Measurements from ENCODE around the gene AK5. TPM values are rescaled to one million over a fixed set of nuclear protein-coding genes. Genes with fewer than 3 reads are reported as not detected.

The AK5 gene
- total RNA-seq, 4 donors from 2014 or later, result 0.79 to 4.1 TPM; not detected in 2

DNA sequence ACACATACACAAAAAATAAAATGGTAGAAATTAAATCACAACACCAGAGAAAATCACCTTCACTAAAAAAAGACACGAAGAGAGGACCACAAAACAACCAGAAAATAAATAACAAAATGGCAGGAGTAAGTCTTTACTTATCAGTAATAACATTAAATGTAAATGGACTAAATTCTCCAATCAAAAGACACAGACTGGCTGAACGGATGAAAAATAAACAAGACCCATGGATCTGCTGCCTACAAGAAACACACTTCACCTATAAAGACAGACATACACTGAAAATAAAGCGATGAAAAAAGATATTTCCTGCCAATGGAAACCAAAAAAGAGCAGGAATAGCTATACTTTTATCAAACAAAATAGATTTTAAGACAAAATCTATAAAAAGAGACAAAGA, 327.1 kb downstream of the AK5 start:
- H3K4me1 ChIP-seq, result peaks cover 0 to 11% (median 0%) of the 10 kb centered on the region in 4 donors
- peaks cover 16 to 19% of the 10 kb centered on the region in 2 donors for H3K9me3 ChIP-seq
- TF ChIP-seq EP300 (IDR thresholded peaks at IDR 0.05; ENCODE audit: low read depth) (no peak), POLR2AphosphoS5 (IDR thresholded peaks at IDR 0.05) (no peak), POLR2A (IDR thresholded peaks at IDR 0.05) (no peak)
- TF ChIP-seq, protein P1, sequence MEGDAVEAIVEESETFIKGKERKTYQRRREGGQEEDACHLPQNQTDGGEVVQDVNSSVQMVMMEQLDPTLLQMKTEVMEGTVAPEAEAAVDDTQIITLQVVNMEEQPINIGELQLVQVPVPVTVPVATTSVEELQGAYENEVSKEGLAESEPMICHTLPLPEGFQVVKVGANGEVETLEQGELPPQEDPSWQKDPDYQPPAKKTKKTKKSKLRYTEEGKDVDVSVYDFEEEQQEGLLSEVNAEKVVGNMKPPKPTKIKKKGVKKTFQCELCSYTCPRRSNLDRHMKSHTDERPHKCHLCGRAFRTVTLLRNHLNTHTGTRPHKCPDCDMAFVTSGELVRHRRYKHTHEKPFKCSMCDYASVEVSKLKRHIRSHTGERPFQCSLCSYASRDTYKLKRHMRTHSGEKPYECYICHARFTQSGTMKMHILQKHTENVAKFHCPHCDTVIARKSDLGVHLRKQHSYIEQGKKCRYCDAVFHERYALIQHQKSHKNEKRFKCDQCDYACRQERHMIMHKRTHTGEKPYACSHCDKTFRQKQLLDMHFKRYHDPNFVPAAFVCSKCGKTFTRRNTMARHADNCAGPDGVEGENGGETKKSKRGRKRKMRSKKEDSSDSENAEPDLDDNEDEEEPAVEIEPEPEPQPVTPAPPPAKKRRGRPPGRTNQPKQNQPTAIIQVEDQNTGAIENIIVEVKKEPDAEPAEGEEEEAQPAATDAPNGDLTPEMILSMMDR (IDR thresholded peaks at IDR 0.05), result no peak
- WGBS, 2 donors (ENCODE audit: low coverage in 1 of 2), result 93 to 100% methylated on average over 3 of the region's 3 CpGs
- intact Hi-C loops (cut with DNase I; ENCODE audit: low total_unique reads), result no loop called here
- in situ Hi-C loops (cut with MboI; ENCODE audit: low pct_ligation_motif_present in 1 of 4, low pct_unique_long_range_greater_than_20kb in 1 of 4, low sequenced_read_pairs in 3 of 4), result no loop called here
- no peak overlapping the region for H3K27ac ChIP-seq
- no peak overlapping the region for H3K4me3 ChIP-seq
- H3K27me3 ChIP-seq, result no peaks in the 10 kb centered on the region
- no peak for DNase-seq
- peaks cover 0 to 21% (median 6%) of the 10 kb centered on the region in 4 donors for H3K36me3 ChIP-seq

Small RNA genes within 50 kb of the gene (small RNA-seq; reads per million reads assigned to genes)
- 0 reads per million in 4 donors for gene RNU7-8P

Other genes with a start within 250 kb of the AK5 start
- gene PIGK, start 62.6 kb upstream of the AK5 start, total RNA-seq, result 10 to 100 TPM in 2 of 4 donors, 1 to 10 TPM in 2; 1.1 to 14.1 (median 8.3) TPM

All from transverse colon (tissue), 4 donors.